Stimulated activated CD4-positive, alpha-beta T cell treated with anti-CD3 and anti-CD28 coated beads, Interleukin-4, amount 100 ng/mL, for 48 hours (primary cell): ENCODE data around the gene IAH1.

Source experiments
- DNase-seq, 2 donors: peaks; one replicate each; pipeline ENCODE4 v3.0.0-alpha.2; 2020; ENCODE audit warnings: low read depth in 2 of 2

The IAH1 gene

GRCh38 chr2:9527995-9528787, 53.8 kb downstream of the IAH1 start:
- no peak for DNase-seq

DNA sequence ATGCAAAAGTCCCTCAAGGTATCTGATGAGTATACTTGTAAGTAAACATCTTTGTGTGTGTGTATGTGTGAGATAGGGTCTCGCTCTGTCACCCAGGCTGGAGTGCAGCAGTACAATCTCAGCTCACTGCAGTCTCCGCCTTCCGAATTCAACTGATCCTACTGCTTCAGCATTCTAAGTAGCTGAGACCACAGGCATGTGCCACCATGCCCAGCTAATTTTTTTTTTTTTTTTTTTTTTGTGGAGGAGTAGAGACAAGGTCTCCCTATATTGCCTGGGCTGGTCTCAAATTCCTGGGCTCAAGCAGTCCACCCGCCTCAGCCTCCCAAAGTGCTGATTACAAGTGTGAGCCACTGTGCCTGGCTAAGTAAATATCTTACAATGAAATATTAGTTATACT, 58.1 kb downstream of the IAH1 start:
- no peak for DNase-seq

GRCh38 chr2:9533663-9534062, 59.3 kb downstream of the IAH1 start:
- no peak for DNase-seq

DNA sequence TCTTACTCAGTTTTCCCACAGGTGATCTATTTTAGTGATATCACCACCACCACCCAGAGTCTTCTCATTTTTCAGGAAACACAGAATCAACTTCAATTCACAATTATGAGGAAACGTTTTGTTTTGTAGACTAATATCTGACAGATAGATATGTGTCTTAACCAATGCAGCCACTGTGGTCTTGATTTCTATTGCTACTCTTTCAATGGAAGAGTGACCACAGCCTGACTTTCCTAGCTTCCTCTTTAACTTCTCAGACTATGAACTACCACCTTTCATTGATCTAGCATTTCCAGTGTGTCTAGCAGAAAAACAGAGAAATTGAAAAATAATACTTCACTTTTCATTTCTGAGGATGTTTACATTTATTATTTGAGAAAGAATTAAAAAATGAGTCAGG, 60.8 kb downstream of the IAH1 start:
- DNase-seq, result no peak

GRCh38 chr2:9536504-9536903, 62.2 kb downstream of the IAH1 start:
- DNase-seq, result no peak

- no peak for DNase-seq
Measured at GRCh38 chr2:9538000-9538507, 63.7 kb downstream of the IAH1 start.
